Ureter (tissue), 1 donor: ENCODE measurements around the gene OR4K2. TPM values are rescaled to one million over a fixed set of nuclear protein-coding genes. Genes with fewer than 3 reads are reported as not detected.
"Not testable (repeated sequence)": the region's sequence is repeated elsewhere in the genome, so short reads cannot be mapped to it uniquely, and the experiment has no call there.

Experiments
- DNase-seq: peaks from one replicate; pipeline ENCODE4 v3.0.0-alpha.2; 2020; ENCODE audit warnings: low spot score
- total RNA-seq: library from RNA; stranded (reverse); gene quantifications from one replicate; pipeline ENCODE4 v1.2.4, GENCODE V29; 2023
- donor health status: DM: yes; HTN: yes; CAD: no.

Gene OR4K2
- not detected for total RNA-seq

- no peak for DNase-seq
These were observed at the start of gene OR4K2 for GRCh38 chr14:19874842-19875241. OR4K2 (plus strand) TSS chr14:19875142; CDS start chr14:19876268, 1,126 bp downstream.

GRCh38 chr14:19827626-19828244 is 47.2 kb upstream of the OR4K2 start:
- DNase-seq: not testable (repeated sequence)

GRCh38 chr14:19828314-19828713 is 46.6 kb upstream of the OR4K2 start:
- no peak for DNase-seq

GRCh38 chr14:19834203-19834848 is 40.6 kb upstream of the OR4K2 start:
- not testable (repeated sequence) for DNase-seq

- no peak for DNase-seq
These were observed 36.5 kb upstream of the OR4K2 start for GRCh38 chr14:19838433-19838832.

- DNase-seq: no peak
These were observed 23.6 kb upstream of the OR4K2 start for GRCh38 chr14:19851365-19851764.

- not testable (repeated sequence) for DNase-seq
These were observed 8.8 kb upstream of the OR4K2 start for GRCh38 chr14:19866061-19866669.

- DNase-seq: no peak
These were observed 1.8 kb upstream of the OR4K2 start for GRCh38 chr14:19873178-19873577.

GRCh38 chr14:19878029-19878642 is 3.2 kb downstream of the OR4K2 start:
- DNase-seq: no peak

GRCh38 chr14:19895282-19895681 is 20.3 kb downstream of the OR4K2 start:
- DNase-seq: no peak

GRCh38 chr14:19900999-19901398 is 26.1 kb downstream of the OR4K2 start:
- no peak for DNase-seq

GRCh38 chr14:19902409-19902808 is 27.5 kb downstream of the OR4K2 start:
- no peak for DNase-seq

- DNase-seq: no peak
These were observed 31.7 kb downstream of the OR4K2 start for GRCh38 chr14:19906665-19907064.

- DNase-seq: no peak
These were observed 36.2 kb downstream of the OR4K2 start for GRCh38 chr14:19911114-19911513.

- no peak for DNase-seq
These were observed 42.3 kb downstream of the OR4K2 start for GRCh38 chr14:19917243-19917642.

GRCh38 chr14:19917955-19918518 is 43.1 kb downstream of the OR4K2 start:
- DNase-seq: no peak

- no peak for DNase-seq
These were observed 43.8 kb downstream of the OR4K2 start for GRCh38 chr14:19918553-19919264.

- no peak for DNase-seq
These were observed 45.2 kb downstream of the OR4K2 start, which contains the start of gene OR4K5 for GRCh38 chr14:19920021-19920657. OR4K5 (plus strand) TSS chr14:19920607; CDS start chr14:19920607, 0 bp downstream.

GRCh38 chr14:19930617-19931016 is 55.7 kb downstream of the OR4K2 start, which contains the start of gene OR4K1:
OR4K1 (plus strand) TSS chr14:19930917; CDS start chr14:19935667, 4,750 bp downstream.
- DNase-seq: no peak
